ENCODE measurements around the gene TEKT3. TPM values are rescaled to one million over a fixed set of nuclear protein-coding genes. Genes with fewer than 3 reads are reported as not detected.

The TEKT3 gene
- total and polyA plus RNA-seq, 9 of the 15 experiments (the other 6 are each of a cell fraction or from before 2014, with no cell fraction given), result not detected

DNA sequence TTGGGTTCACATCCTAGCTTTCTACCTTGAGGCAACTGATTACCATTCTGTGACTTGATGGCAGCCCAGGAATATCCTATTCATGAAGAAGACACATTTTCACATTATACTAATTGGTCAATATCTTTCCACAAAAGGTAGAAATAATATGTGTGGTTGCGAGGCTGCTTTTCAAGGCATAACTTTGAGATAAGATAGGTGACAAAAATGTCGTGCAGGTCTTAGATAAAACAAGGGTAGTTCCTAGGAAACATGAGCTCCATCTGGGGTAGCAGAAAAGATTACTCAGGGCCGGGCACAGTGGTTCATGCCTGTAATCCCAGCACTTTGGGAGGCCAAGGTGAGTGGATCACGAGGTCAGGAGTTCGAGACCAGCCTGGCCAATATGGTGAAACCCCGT lies 22.3 kb upstream of the TEKT3 start (continued):
- TF ChIP-seq, protein P1, sequence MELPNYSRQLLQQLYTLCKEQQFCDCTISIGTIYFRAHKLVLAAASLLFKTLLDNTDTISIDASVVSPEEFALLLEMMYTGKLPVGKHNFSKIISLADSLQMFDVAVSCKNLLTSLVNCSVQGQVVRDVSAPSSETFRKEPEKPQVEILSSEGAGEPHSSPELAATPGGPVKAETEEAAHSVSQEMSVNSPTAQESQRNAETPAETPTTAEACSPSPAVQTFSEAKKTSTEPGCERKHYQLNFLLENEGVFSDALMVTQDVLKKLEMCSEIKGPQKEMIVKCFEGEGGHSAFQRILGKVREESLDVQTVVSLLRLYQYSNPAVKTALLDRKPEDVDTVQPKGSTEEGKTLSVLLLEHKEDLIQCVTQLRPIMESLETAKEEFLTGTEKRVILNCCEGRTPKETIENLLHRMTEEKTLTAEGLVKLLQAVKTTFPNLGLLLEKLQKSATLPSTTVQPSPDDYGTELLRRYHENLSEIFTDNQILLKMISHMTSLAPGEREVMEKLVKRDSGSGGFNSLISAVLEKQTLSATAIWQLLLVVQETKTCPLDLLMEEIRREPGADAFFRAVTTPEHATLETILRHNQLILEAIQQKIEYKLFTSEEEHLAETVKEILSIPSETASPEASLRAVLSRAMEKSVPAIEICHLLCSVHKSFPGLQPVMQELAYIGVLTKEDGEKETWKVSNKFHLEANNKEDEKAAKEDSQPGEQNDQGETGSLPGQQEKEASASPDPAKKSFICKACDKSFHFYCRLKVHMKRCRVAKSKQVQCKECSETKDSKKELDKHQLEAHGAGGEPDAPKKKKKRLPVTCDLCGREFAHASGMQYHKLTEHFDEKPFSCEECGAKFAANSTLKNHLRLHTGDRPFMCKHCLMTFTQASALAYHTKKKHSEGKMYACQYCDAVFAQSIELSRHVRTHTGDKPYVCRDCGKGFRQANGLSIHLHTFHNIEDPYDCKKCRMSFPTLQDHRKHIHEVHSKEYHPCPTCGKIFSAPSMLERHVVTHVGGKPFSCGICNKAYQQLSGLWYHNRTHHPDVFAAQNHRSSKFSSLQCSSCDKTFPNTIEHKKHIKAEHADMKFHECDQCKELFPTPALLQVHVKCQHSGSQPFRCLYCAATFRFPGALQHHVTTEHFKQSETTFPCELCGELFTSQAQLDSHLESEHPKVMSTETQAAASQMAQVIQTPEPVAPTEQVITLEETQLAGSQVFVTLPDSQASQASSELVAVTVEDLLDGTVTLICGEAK (IDR thresholded peaks at IDR 0.05), result no peak
- TF ChIP-seq, protein P1 (CRISPR knock-in tag; IDR thresholded peaks at IDR 0.05), result no peak

All from K562 (cell line).